Stomach (tissue), 4 donors: ENCODE data around the gene PGR.

Source experiments
- CTCF ChIP-seq, 7 experiments: fragments of 450-650 bp in 4 of 7; fragments of 200-600 bp in 3 of 7; sonication (generic) in 3 of 7; IDR thresholded peaks; one replicate each; pipeline ENCODE4 v1.5.1; 2016 to 2019; ENCODE audit warnings: antibody characterized with exemption in 7 of 7, control low read depth in 2 of 7, mild to moderate bottlenecking in 1 of 7
- EP300 ChIP-seq: sonication (generic); formaldehyde crosslinking; IDR thresholded peaks from one replicate; pipeline ENCODE4 v1.6.1; 2017; ENCODE audit warnings: antibody characterized with exemption
- POLR2A ChIP-seq, 4 donors: fragments of 450-650 bp; IDR thresholded peaks; one replicate each; pipeline ENCODE4 v1.6.1; 2016; ENCODE audit warnings: antibody characterized with exemption in 4 of 4, control low read depth in 2 of 4, mild to moderate bottlenecking in 1 of 4, moderate library complexity in 1 of 4
- POLR2AphosphoS5 ChIP-seq, 3 donors: sonication (generic); formaldehyde crosslinking; IDR thresholded peaks; one replicate each; pipeline ENCODE4 v1.6.1; 2016; ENCODE audit warnings: antibody characterized with exemption in 3 of 3

GRCh38 chr11:101126551-101127196 lies 2.9 kb downstream of the PGR start:
- TF ChIP-seq CTCF (IDR thresholded peaks at IDR 0.05): no peak
- TF ChIP-seq POLR2AphosphoS5 (IDR thresholded peaks at IDR 0.05): no peak
- TF ChIP-seq POLR2A (IDR thresholded peaks at IDR 0.05): no peak
- no peak for TF ChIP-seq EP300
